ENCODE results near the gene TOX3. TPM values are rescaled to one million over a fixed set of nuclear protein-coding genes. Genes with fewer than 3 reads are reported as not detected.

Gene TOX3
- total and polyA plus RNA-seq, 2 of the 13 experiments (the other 11 are each of a cell fraction or from before 2014, with no cell fraction given), result 14.5 to 98.6 TPM

- TF ChIP-seq SALL2 (CRISPR knock-in tag; IDR thresholded peaks at IDR 0.05), result no peak
- TF ChIP-seq, protein P1, sequence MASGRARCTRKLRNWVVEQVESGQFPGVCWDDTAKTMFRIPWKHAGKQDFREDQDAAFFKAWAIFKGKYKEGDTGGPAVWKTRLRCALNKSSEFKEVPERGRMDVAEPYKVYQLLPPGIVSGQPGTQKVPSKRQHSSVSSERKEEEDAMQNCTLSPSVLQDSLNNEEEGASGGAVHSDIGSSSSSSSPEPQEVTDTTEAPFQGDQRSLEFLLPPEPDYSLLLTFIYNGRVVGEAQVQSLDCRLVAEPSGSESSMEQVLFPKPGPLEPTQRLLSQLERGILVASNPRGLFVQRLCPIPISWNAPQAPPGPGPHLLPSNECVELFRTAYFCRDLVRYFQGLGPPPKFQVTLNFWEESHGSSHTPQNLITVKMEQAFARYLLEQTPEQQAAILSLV (CRISPR knock-in tag; IDR thresholded peaks at IDR 0.05; ENCODE audit: borderline replicate concordance), result peak; percentile 53; the same call in 1 of the 2 replicates
- no peak for TF ChIP-seq ZNF441 (CRISPR knock-in tag; IDR thresholded peaks at IDR 0.05; ENCODE audit: borderline replicate concordance)
- TF ChIP-seq MAFF (IDR thresholded peaks at IDR 0.05; ENCODE audit: low read depth, low read length), result no peak; the same call in 1 of the 2 replicates
- no peak for TF ChIP-seq THAP8 (CRISPR knock-in tag; IDR thresholded peaks at IDR 0.05; ENCODE audit: borderline replicate concordance)
- TF ChIP-seq ZNF720 (CRISPR knock-in tag; IDR thresholded peaks at IDR 0.05), result no peak
- no peak for TF ChIP-seq ZNF747 (CRISPR knock-in tag; IDR thresholded peaks at IDR 0.05; ENCODE audit: borderline replicate concordance)
- TF ChIP-seq ZNF660 (CRISPR knock-in tag; IDR thresholded peaks at IDR 0.05; ENCODE audit: borderline replicate concordance, low read depth), result no peak
- peak; percentile 83 for TF ChIP-seq RARA (CRISPR knock-in tag; IDR thresholded peaks at IDR 0.05)
- no peak for TF ChIP-seq ZNF788 (CRISPR knock-in tag; IDR thresholded peaks at IDR 0.05; ENCODE audit: borderline replicate concordance)
- TF ChIP-seq SRSF4 (IDR thresholded peaks at IDR 0.05; ENCODE audit: low read depth, low read length, poor library complexity, severe bottlenecking), result no peak
- peak; percentile 93; the same call in 1 of the 2 replicates for TF ChIP-seq FOXJ3 (CRISPR knock-in tag; IDR thresholded peaks at IDR 0.05; ENCODE audit: borderline replicate concordance)
- no peak for TF ChIP-seq CBX2 (IDR thresholded peaks at IDR 0.05; ENCODE audit: low read depth, low read length)
- TF ChIP-seq CBX2 (CRISPR knock-in tag; IDR thresholded peaks at IDR 0.05; ENCODE audit: low read depth), result no peak
- TF ChIP-seq ZEB1 (IDR thresholded peaks at IDR 0.05; ENCODE audit: insufficient replicate concordance, low read depth), result peak; percentile 86
- no peak for TF ChIP-seq PCBP2 (optimal IDR thresholded peaks at IDR 0.05; ENCODE audit: low read depth, low read length, poor library complexity, severe bottlenecking)
- TF ChIP-seq, protein P2, sequence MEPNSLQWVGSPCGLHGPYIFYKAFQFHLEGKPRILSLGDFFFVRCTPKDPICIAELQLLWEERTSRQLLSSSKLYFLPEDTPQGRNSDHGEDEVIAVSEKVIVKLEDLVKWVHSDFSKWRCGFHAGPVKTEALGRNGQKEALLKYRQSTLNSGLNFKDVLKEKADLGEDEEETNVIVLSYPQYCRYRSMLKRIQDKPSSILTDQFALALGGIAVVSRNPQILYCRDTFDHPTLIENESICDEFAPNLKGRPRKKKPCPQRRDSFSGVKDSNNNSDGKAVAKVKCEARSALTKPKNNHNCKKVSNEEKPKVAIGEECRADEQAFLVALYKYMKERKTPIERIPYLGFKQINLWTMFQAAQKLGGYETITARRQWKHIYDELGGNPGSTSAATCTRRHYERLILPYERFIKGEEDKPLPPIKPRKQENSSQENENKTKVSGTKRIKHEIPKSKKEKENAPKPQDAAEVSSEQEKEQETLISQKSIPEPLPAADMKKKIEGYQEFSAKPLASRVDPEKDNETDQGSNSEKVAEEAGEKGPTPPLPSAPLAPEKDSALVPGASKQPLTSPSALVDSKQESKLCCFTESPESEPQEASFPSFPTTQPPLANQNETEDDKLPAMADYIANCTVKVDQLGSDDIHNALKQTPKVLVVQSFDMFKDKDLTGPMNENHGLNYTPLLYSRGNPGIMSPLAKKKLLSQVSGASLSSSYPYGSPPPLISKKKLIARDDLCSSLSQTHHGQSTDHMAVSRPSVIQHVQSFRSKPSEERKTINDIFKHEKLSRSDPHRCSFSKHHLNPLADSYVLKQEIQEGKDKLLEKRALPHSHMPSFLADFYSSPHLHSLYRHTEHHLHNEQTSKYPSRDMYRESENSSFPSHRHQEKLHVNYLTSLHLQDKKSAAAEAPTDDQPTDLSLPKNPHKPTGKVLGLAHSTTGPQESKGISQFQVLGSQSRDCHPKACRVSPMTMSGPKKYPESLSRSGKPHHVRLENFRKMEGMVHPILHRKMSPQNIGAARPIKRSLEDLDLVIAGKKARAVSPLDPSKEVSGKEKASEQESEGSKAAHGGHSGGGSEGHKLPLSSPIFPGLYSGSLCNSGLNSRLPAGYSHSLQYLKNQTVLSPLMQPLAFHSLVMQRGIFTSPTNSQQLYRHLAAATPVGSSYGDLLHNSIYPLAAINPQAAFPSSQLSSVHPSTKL (CRISPR knock-in tag; IDR thresholded peaks at IDR 0.05), result peak; percentile 94
- TF ChIP-seq, protein P3, sequence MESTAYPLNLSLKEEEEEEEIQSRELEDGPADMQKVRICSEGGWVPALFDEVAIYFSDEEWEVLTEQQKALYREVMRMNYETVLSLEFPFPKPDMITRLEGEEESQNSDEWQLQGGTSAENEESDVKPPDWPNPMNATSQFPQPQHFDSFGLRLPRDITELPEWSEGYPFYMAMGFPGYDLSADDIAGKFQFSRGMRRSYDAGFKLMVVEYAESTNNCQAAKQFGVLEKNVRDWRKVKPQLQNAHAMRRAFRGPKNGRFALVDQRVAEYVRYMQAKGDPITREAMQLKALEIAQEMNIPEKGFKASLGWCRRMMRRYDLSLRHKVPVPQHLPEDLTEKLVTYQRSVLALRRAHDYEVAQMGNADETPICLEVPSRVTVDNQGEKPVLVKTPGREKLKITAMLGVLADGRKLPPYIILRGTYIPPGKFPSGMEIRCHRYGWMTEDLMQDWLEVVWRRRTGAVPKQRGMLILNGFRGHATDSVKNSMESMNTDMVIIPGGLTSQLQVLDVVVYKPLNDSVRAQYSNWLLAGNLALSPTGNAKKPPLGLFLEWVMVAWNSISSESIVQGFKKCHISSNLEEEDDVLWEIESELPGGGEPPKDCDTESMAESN (CRISPR knock-in tag; conservative IDR thresholded peaks at IDR 0.05), result peak; percentile 72
- TF ChIP-seq, protein P4, sequence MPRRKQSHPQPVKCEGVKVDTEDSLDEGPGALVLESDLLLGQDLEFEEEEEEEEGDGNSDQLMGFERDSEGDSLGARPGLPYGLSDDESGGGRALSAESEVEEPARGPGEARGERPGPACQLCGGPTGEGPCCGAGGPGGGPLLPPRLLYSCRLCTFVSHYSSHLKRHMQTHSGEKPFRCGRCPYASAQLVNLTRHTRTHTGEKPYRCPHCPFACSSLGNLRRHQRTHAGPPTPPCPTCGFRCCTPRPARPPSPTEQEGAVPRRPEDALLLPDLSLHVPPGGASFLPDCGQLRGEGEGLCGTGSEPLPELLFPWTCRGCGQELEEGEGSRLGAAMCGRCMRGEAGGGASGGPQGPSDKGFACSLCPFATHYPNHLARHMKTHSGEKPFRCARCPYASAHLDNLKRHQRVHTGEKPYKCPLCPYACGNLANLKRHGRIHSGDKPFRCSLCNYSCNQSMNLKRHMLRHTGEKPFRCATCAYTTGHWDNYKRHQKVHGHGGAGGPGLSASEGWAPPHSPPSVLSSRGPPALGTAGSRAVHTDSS (CRISPR knock-in tag; conservative IDR thresholded peaks at IDR 0.05), result no peak
Observed at GRCh38 chr16:52578007-52578828, 31.3 kb upstream of the TOX3 start (continued).
